HUES48 (cell line): Measurements from ENCODE around the gene GMPPB.
A peak's percentile ranks its signal among the peaks of the same experiment; 100 is the strongest.

Source experiments
- H3K27ac ChIP-seq: one replicate; pipeline ENCODE4 v1.7.0; 2013; ENCODE audit warnings: low read depth, low read length, inconsistent platforms
- H3K27me3 ChIP-seq: 2 replicates; pipeline ENCODE4 v1.6.1; 2013; ENCODE audit warnings: mild to moderate bottlenecking, low read length; ENCODE audit not compliant: control insufficient read depth, insufficient read depth
- H3K36me3 ChIP-seq: 2 replicates; pipeline ENCODE4 v1.6.1; 2013; ENCODE audit warnings: low read length; ENCODE audit not compliant: control insufficient read depth, insufficient read depth
- H3K4me1 ChIP-seq: 2 replicates; pipeline ENCODE4 v1.6.1; 2013; ENCODE audit warnings: mild to moderate bottlenecking, low read length; ENCODE audit not compliant: control insufficient read depth, insufficient read depth
- H3K4me3 ChIP-seq: 2 replicates; pipeline ENCODE4 v1.5.1; 2013; ENCODE audit warnings: mild to moderate bottlenecking, low read depth, low read length
- H3K9ac ChIP-seq: 2 replicates; pipeline ENCODE4 v1.6.1; 2013; ENCODE audit warnings: mild to moderate bottlenecking, low read depth, low read length, moderate library complexity
- H3K9me3 ChIP-seq: 2 replicates; pipeline ENCODE4 v1.6.1; 2013; ENCODE audit warnings: low read length; ENCODE audit not compliant: control insufficient read depth, insufficient read depth

GMPPB gene

GRCh38 chr3:49718858-49719213 lies 4.9 kb downstream of the GMPPB start:
- Histone ChIP-seq H3K4me3 (peak overlapping the region; percentile 84), H3K27me3 (no peaks in the 10 kb centered on the region), H3K9ac (peak overlapping the region; percentile 75; the same call in 1 of the 2 replicates), H3K9me3 (no peaks in the 10 kb centered on the region), H3K27ac (peak overlapping the region; percentile 61), H3K4me1 (no peaks in the 10 kb centered on the region), H3K36me3 (peaks cover 30% of the 10 kb centered on the region)

DNA sequence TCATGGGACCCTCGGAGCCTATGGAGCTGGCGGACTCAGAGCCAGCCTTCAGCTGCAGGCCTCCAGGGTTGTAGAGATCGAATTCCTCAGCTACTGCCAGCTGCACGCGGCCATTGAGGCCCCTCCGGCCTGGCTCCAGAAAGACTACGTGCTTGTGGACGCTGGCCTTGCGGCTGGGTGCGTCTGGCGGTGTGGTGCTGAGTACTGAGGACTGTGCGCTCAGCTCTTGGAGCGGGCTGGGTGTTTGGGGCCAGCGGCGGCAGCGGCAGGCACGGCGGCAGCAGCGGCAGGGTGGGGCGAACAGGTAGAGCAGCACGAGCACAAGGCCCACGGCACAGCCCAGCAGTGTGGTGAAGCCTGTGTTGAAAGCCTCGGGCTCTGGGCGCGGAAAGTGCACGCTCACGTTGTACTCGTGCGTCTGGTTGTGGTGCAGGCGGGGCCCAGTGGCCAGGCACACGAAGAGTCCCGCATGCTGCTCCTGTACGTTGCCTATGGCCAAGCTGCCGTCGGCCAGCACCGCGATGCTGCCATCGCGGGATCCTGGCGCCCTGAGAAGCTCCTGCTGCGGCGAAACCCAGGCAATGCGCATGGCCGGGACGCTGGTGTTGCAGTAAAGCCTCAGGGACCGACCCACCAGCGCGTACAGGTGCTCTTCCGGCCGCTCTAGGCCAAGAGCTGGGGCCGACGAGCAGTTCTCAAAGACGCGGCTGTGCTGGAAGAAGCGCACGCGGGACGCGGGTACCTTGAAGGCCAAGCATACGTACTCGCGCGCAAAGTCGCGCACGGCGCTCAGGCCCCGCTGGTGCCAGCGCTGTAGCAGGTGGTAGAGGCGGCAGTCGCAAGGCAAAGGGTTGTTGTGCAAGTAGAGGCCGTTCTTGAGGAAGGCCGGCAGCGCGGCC lies 5.5 kb downstream of the GMPPB start:
- H3K4me1 ChIP-seq, result no peaks in the 10 kb centered on the region
- no peaks in the 10 kb centered on the region for H3K9me3 ChIP-seq
- H3K27me3 ChIP-seq, result no peaks in the 10 kb centered on the region
- peaks cover 30% of the 10 kb centered on the region for H3K36me3 ChIP-seq
- peak overlapping the region; percentile 84 for H3K4me3 ChIP-seq
- H3K9ac ChIP-seq, result peak overlapping the region; percentile 75; the same call in 1 of the 2 replicates
- H3K27ac ChIP-seq, result no peak overlapping the region

GRCh38 chr3:49717211-49717958 lies 6.4 kb downstream of the GMPPB start:
- no peak overlapping the region for H3K4me3 ChIP-seq
- H3K36me3 ChIP-seq, result peaks cover 27% of the 10 kb centered on the region
- no peaks in the 10 kb centered on the region for H3K4me1 ChIP-seq
- no peaks in the 10 kb centered on the region for H3K27me3 ChIP-seq
- no peaks in the 10 kb centered on the region for H3K9me3 ChIP-seq
- no peak overlapping the region for H3K27ac ChIP-seq
- no peak overlapping the region for H3K9ac ChIP-seq

DNA sequence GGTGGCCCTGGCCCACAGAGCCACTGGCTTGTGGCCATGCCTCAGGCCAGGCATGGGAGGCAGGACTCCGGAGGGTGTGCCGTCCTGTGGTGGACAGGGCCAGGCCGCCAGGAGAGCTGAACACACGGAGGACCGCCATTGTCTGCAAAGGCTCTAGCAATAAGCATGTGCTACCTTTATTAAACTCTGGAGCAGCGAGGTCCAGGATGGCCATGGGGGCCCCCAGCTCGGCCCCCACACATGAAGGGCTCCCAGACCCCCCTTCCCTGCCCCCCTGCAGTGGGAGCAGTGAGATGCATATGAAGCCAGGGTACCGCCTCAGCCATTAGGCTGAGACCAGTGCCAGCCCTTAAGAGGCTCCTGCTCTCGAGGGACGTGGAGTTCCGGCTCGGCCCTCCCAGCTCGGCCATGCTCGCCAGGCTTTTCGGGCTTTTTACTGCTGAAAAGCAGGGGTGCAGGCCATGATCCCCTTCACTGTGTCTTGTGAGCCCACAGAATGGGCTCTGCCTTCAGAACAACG lies 7.0 kb downstream of the GMPPB start:
- H3K4me1 ChIP-seq, result no peaks in the 10 kb centered on the region

GRCh38 chr3:49716169-49716568 lies 7.6 kb downstream of the GMPPB start:
- H3K27ac ChIP-seq, result no peak overlapping the region
- H3K36me3 ChIP-seq, result peaks cover 15% of the 10 kb centered on the region
- H3K9me3 ChIP-seq, result no peaks in the 10 kb centered on the region
- no peaks in the 10 kb centered on the region for H3K4me1 ChIP-seq
- no peaks in the 10 kb centered on the region for H3K27me3 ChIP-seq
- H3K9ac ChIP-seq, result no peak overlapping the region
- H3K4me3 ChIP-seq, result no peak overlapping the region

More for the DNA sequence above, 7.0 kb downstream of the GMPPB start:
- H3K9me3 ChIP-seq, result no peaks in the 10 kb centered on the region
- H3K27me3 ChIP-seq, result no peaks in the 10 kb centered on the region
- no peak overlapping the region for H3K27ac ChIP-seq
- H3K9ac ChIP-seq, result no peak overlapping the region
- peaks cover 21% of the 10 kb centered on the region for H3K36me3 ChIP-seq
- H3K4me3 ChIP-seq, result no peak overlapping the region

- H3K27me3 ChIP-seq, result no peaks in the 10 kb centered on the region
- peaks cover 10% of the 10 kb centered on the region for H3K36me3 ChIP-seq
- H3K4me1 ChIP-seq, result no peaks in the 10 kb centered on the region
- H3K9me3 ChIP-seq, result no peaks in the 10 kb centered on the region
- no peak overlapping the region for H3K27ac ChIP-seq
- no peak overlapping the region for H3K9ac ChIP-seq
- H3K4me3 ChIP-seq, result no peak overlapping the region
Measured at GRCh38 chr3:49715611-49716121, 8.1 kb downstream of the GMPPB start.

- Histone ChIP-seq H3K36me3 (peaks cover 9% of the 10 kb centered on the region), H3K27me3 (no peaks in the 10 kb centered on the region), H3K9me3 (no peaks in the 10 kb centered on the region), H3K4me3 (no peak overlapping the region), H3K27ac (no peak overlapping the region), H3K4me1 (no peaks in the 10 kb centered on the region), H3K9ac (no peak overlapping the region)
Measured at GRCh38 chr3:49714728-49715550, 8.8 kb downstream of the GMPPB start.

DNA sequence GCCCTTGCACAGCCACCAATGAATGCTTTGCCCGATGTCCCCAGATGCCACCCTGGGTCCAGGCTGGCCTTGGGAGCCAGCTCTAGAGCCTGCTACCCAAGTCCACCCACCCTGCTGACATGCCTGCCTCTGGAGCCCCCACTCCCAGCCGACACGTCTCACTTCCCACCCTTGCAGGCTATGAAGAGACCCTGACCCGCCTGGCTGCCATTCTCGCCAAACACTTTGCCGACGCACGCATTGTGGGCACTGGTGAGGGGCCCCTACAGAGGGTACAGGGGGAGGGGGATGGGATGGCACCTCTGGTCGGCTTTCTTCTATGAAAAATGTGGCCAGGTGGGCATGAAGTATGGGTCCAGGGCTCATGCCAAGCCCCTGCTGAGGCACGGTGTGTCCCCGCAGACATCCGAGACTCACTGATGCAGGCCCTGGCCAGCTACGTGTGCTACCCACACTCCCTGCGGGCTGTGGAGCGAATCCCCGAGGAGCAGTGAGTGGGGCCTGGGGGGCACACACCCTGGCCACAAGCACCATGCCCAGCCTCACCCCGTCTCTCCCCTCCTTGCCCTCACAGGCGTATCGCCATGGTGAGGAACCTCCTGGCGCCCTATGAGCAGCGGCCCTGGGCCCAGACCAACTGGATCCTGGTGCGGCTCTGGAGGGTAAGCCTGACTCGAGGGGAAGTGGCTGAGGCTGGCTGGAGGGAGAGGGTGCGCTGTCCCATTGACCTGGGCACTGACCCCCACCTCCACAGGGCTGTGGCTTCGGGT lies 10.2 kb downstream of the GMPPB start:
- H3K9ac ChIP-seq, result no peak overlapping the region

DNA sequence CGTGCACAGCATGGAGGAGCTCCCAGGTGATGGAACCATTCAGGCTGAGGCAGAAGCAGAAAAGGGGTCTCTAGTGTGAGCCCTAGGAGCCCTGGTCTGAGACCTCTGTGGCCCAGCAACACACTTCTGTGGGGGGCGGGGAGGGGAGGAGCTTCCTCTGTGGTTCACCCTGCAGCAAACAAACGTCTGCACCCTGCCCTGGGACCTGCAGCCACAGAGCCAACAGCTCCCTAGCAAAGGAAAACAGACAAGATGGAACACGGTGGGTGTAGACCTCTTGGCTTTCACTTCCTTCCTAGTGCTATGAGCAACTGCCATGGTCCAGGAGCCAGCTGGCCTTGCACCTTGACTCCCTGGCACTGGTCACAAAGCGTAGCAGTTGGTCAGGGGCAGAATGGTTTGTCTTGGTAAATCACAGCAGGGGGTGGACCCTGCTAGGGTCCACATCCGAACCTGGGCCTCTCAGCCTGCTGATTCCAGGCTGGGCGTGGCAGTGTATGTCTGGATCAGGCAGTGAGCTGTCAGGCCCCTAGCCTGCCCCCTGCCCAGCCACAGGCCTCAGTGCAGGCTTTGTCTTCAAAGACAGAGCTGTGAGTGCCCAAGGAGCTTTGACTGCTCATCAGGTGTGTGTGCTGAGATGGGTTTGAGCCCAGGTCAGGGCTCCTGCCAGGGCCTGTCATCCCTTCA lies 11.0 kb downstream of the GMPPB start:
- H3K4me1 ChIP-seq, result no peaks in the 10 kb centered on the region
- H3K27me3 ChIP-seq, result no peaks in the 10 kb centered on the region
- no peak overlapping the region for H3K9ac ChIP-seq
- no peak overlapping the region for H3K27ac ChIP-seq
- H3K9me3 ChIP-seq, result no peaks in the 10 kb centered on the region
- H3K4me3 ChIP-seq, result no peak overlapping the region
- H3K36me3 ChIP-seq, result peaks cover 13% of the 10 kb centered on the region

More for the DNA sequence above, 10.2 kb downstream of the GMPPB start:
- Histone ChIP-seq H3K36me3 (peaks cover 10% of the 10 kb centered on the region), H3K27ac (no peak overlapping the region), H3K27me3 (no peaks in the 10 kb centered on the region), H3K4me1 (no peaks in the 10 kb centered on the region), H3K4me3 (no peak overlapping the region), H3K9me3 (no peaks in the 10 kb centered on the region)
